SK-N-SH (cell line): ENCODE results near the gene SCTR. TPM values are rescaled to one million over a fixed set of nuclear protein-coding genes. Genes with fewer than 3 reads are reported as not detected.

Experiments
- CTCF ChIA-PET: fragments of 300-600, 350-600 bp; formaldehyde crosslinking; extraction: SDS; loops from one replicate; lab custom pipeline; 2021; lab: Yijun Ruan, JAX
- POLR2A ChIA-PET: fragments of 350-600 bp; sonication (Branson Sonifier 250); formaldehyde crosslinking; extraction: SDS; loops from one replicate; lab custom pipeline; 2020; ENCODE audit warnings: antibody characterized with exemption, inconsistent platforms; lab: Yijun Ruan, JAX
- DNase-seq: peaks from one replicate; pipeline ENCODE4 v3.0.0; 2012
- H2AFZ ChIP-seq: fragments of 200-600 bp; sonication (generic); 2 replicates; pipeline ENCODE4 v1.8.1; 2016; ENCODE audit warnings: antibody characterized with exemption, mild to moderate bottlenecking, low read depth
- H3F3A ChIP-seq: fragments of 200-600 bp; sonication (generic); replicated peaks from 2 replicates; pipeline ENCODE3; 2016; ENCODE audit warnings: antibody characterized with exemption, mild to moderate bottlenecking; ENCODE audit not compliant: insufficient read depth
- H3K27ac ChIP-seq, 2 experiments: fragments of 200-500 bp in 1 of 2; fragments of 200-600 bp in 1 of 2; sonication (Bioruptor generic) in 1 of 2; sonication (generic), shearing (Covaris generic) in 1 of 2; 2 replicates each; pipeline versions ENCODE4 v1.5.1 to v1.6.1; 2014 to 2016; ENCODE audit warnings: low read depth in 2 of 2, inconsistent platforms in 1 of 2, low read length in 1 of 2, mild to moderate bottlenecking in 1 of 2, mixed read lengths in 1 of 2
- H3K27me3 ChIP-seq: fragments of 200-600 bp; sonication (generic), shearing (Covaris generic); 2 replicates; pipeline ENCODE4 v1.6.1; 2016; ENCODE audit warnings: mixed run types; ENCODE audit not compliant: insufficient read depth
- H3K36me3 ChIP-seq, 2 experiments: fragments of 200-500 bp in 1 of 2; fragments of 200-600 bp in 1 of 2; sonication (Bioruptor generic) in 1 of 2; sonication (generic) in 1 of 2; replicated peaks in 1 of 2; 2 replicates each; pipeline versions ENCODE3 to v1.5.1; 2014 to 2016; ENCODE audit warnings: low read length in 1 of 2, mild to moderate bottlenecking in 1 of 2; ENCODE audit not compliant: insufficient read depth in 2 of 2, control insufficient read depth in 1 of 2
- H3K4me1 ChIP-seq, 2 experiments: fragments of 200-500 bp in 1 of 2; fragments of 200-600 bp in 1 of 2; sonication (Bioruptor generic) in 1 of 2; sonication (generic), shearing (Covaris generic) in 1 of 2; 2 replicates each; pipeline versions ENCODE4 v1.5.1 to v1.6.1; 2014 to 2016; ENCODE audit warnings: low read depth in 1 of 2, low read length in 1 of 2, mixed run types in 1 of 2; ENCODE audit not compliant: insufficient read depth in 2 of 2, control insufficient read depth in 1 of 2
- H3K4me2 ChIP-seq: fragments of 200-600 bp; sonication (generic), shearing (Covaris generic); 2 replicates; pipeline ENCODE4 v1.6.1; 2017; ENCODE audit warnings: mixed run types
- H3K4me3 ChIP-seq, 2 experiments: fragments of 200-500 bp in 1 of 2; fragments of 200-600 bp in 1 of 2; sonication (Bioruptor generic) in 1 of 2; sonication (generic), shearing (Covaris generic) in 1 of 2; 2 replicates each; pipeline versions ENCODE4 v1.5.1 to v1.8.1; 2014 to 2016; ENCODE audit warnings: low read depth in 2 of 2, inconsistent platforms in 1 of 2, low read length in 1 of 2, mild to moderate bottlenecking in 1 of 2, mixed read lengths in 1 of 2, moderate library complexity in 1 of 2
- H3K79me2 ChIP-seq: fragments of 200-600 bp; sonication (generic); 2 replicates; pipeline ENCODE4 v1.8.1; 2017; ENCODE audit warnings: mild to moderate bottlenecking; ENCODE audit not compliant: insufficient read depth
- H3K9ac ChIP-seq: fragments of 200-600 bp; sonication (generic); 2 replicates; pipeline ENCODE4 v1.6.1; 2017; ENCODE audit warnings: mixed run types
- H3K9me2 ChIP-seq: fragments of 200-600 bp; sonication (generic); 2 replicates; pipeline ENCODE4 v1.6.1; 2017; ENCODE audit warnings: mixed run types
- H3K9me3 ChIP-seq: fragments of 200-600 bp; sonication (generic); 2 replicates; pipeline ENCODE4 v1.6.1; 2017; ENCODE audit warnings: mixed run types, mild to moderate bottlenecking, moderate library complexity
- H4K20me1 ChIP-seq: fragments of 200-600 bp; sonication (generic); 2 replicates; pipeline ENCODE4 v1.6.1; 2017; ENCODE audit warnings: mild to moderate bottlenecking, mixed run types; ENCODE audit not compliant: insufficient read depth
- CHD2 ChIP-seq: fragments of 150-350 bp; IDR thresholded peaks from 2 replicates; pipeline ENCODE4 v1.6.1; 2018; ENCODE audit warnings: low read length; ENCODE audit not compliant: partially characterized antibody
- ELF1 ChIP-seq: IDR thresholded peaks from 2 replicates; pipeline ENCODE4 v1.4.0; 2012
- EP300 ChIP-seq, 2 experiments: IDR thresholded peaks; 2 replicates each; pipeline versions ENCODE4 v1.4.0 to v1.6.1; 2012; ENCODE audit warnings: borderline replicate concordance in 1 of 2, low read depth in 1 of 2, low read length in 1 of 2
- EZH2phosphoT487 ChIP-seq: fragments of 200-600 bp; sonication (generic); IDR thresholded peaks from 2 replicates; pipeline ENCODE4 v1.6.1; 2017; ENCODE audit warnings: low read depth, mixed run types, mild to moderate bottlenecking, antibody characterized with exemption, moderate library complexity, borderline replicate concordance
- FOXJ3 ChIP-seq: sonication (generic); formaldehyde crosslinking; IDR thresholded peaks from 2 replicates; pipeline ENCODE4 v1.5.1; 2020; ENCODE audit warnings: mild to moderate bottlenecking, missing genetic modification reagents
- GABPA ChIP-seq: IDR thresholded peaks from 2 replicates; pipeline ENCODE4 v1.4.0; 2012; ENCODE audit warnings: low read depth, mild to moderate bottlenecking
- JUND ChIP-seq: IDR thresholded peaks from 2 replicates; pipeline ENCODE4 v1.4.0; 2012
- MEF2A ChIP-seq: IDR thresholded peaks from 2 replicates; pipeline ENCODE4 v1.4.0; 2012; ENCODE audit warnings: low read depth, borderline replicate concordance
- MXI1 ChIP-seq: IDR thresholded peaks from 2 replicates; pipeline ENCODE4 v1.6.1; 2012; ENCODE audit warnings: mild to moderate bottlenecking, low read depth, low read length, improper control_type of control experiment
- NFIC ChIP-seq: IDR thresholded peaks from 2 replicates; pipeline ENCODE4 v1.4.0; 2012; ENCODE audit warnings: borderline replicate concordance
- RAD21 ChIP-seq: IDR thresholded peaks from 2 replicates; pipeline ENCODE4 v1.6.1; 2012; ENCODE audit warnings: mild to moderate bottlenecking, low read length
- RFX5 ChIP-seq: IDR thresholded peaks from 2 replicates; pipeline ENCODE4 v1.6.1; 2012; ENCODE audit warnings: mild to moderate bottlenecking, improper control_type of control experiment, low read length
- RXRA ChIP-seq: IDR thresholded peaks from 2 replicates; pipeline ENCODE4 v1.4.0; 2012; ENCODE audit warnings: low read depth, mild to moderate bottlenecking, borderline replicate concordance
- SIN3A ChIP-seq: IDR thresholded peaks from 2 replicates; pipeline ENCODE4 v1.6.1; 2012; ENCODE audit warnings: low read depth, mild to moderate bottlenecking, low read length, moderate library complexity, borderline replicate concordance
- TAF1 ChIP-seq: IDR thresholded peaks from 2 replicates; pipeline ENCODE4 v1.6.1; 2012; ENCODE audit warnings: low read depth, mild to moderate bottlenecking, low read length, moderate library complexity, borderline replicate concordance
- TCF12 ChIP-seq: IDR thresholded peaks from 2 replicates; pipeline ENCODE4 v1.4.0; 2012
- WGBS: methylation state at CpG from one replicate; pipeline ENCODE4 v1.1.6; 2017; ENCODE audit warnings: low lambda C conversion rate; 5-methylcytosine and 5-hydroxymethylcytosine counted together
- polyA plus RNA-seq, 3 experiments: library from polyadenylated mRNA; depleted of rRNA; stranded (reverse); fragments of >200 nt; gene quantifications; 2 replicates each; pipeline ENCODE4 v1.2.3, GENCODE V29; 2012
- TF ChIP-seq, protein P1 (sequence below): IDR thresholded peaks from 2 replicates; pipeline ENCODE4 v1.4.0; 2012; ENCODE audit warnings: low read depth
- TF ChIP-seq, protein P2 (sequence below): fragments of 150-350 bp; IDR thresholded peaks from 2 replicates; pipeline ENCODE4 v1.6.1; 2017; ENCODE audit warnings: antibody characterized with exemption, low read length, low read depth, borderline replicate concordance
- TF ChIP-seq, protein P3 (sequence below): IDR thresholded peaks from 2 replicates; pipeline ENCODE4; 2012
- TF ChIP-seq, protein P4 (sequence below): IDR thresholded peaks from 2 replicates; pipeline ENCODE4 v1.4.0; 2012; ENCODE audit warnings: low read depth, borderline replicate concordance
- TF ChIP-seq, protein P5 (sequence below): fragments of 150-350 bp; IDR thresholded peaks from 2 replicates; pipeline ENCODE4 v1.6.1; 2016; ENCODE audit warnings: mild to moderate bottlenecking, low read depth, low read length

The SCTR gene
- polyA plus RNA-seq, 1 of the 3 experiments (the other 2 are of a cell fraction): not detected

DNA sequence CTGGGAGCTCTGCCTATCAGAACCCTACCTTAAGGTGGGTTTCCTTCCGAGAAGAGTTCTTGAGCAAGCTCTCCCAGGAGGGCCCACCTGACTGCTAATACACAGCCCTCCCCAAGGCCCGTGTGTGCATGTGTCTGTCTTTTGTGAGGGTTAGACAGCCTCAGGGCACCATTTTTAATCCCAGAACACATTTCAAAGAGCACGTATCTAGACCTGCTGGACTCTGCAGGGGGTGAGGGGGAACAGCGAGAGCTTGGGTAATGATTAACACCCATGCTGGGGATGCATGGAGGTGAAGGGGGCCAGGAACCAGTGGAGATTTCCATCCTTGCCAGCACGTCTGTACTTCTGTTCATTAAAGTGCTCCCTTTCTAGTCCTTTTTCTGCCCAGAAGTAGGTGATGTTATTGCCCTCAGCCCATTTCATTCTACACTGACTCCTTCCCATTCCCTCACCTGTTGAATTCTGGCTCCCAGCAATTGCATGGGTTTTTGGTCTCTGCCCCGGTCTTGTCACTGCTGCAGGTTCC, 86.1 kb downstream of the SCTR start:
- peaks cover 0 to 6% of the 10 kb centered on the region in 2 experiments; a peak in 1 of 4 replicates for H3K4me1 ChIP-seq
- DNase-seq: no peak
- no peaks in the 10 kb centered on the region for H3K9me3 ChIP-seq
- no peak overlapping the region for H3K9ac ChIP-seq
- H3K79me2 ChIP-seq: no peaks in the 10 kb centered on the region
- no peaks in the 10 kb centered on the region for H4K20me1 ChIP-seq
- H3K4me2 ChIP-seq: no peak overlapping the region
- POLR2A ChIA-PET: no interaction called here
- no peaks in the 10 kb centered on the region for H3F3A ChIP-seq
- WGBS: 36% methylated on average over 6 of the region's 6 CpGs
- no peak overlapping the region for H3K4me3 ChIP-seq
- H3K36me3 ChIP-seq: no peaks in the 10 kb centered on the region
- no peaks in the 10 kb centered on the region for H3K9me2 ChIP-seq
- no peak overlapping the region for H3K27ac ChIP-seq
- TF ChIP-seq FOXJ3 (no peak), SIN3A (no peak), CHD2 (no peak), ELF1 (no peak), MEF2A (no peak), TAF1 (no peak), JUND (no peak), RFX5 (no peak), RXRA (no peak), NFIC (no peak)
- TF ChIP-seq, protein P1, sequence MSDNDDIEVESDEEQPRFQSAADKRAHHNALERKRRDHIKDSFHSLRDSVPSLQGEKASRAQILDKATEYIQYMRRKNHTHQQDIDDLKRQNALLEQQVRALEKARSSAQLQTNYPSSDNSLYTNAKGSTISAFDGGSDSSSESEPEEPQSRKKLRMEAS: no peak
- TF ChIP-seq, protein P2, sequence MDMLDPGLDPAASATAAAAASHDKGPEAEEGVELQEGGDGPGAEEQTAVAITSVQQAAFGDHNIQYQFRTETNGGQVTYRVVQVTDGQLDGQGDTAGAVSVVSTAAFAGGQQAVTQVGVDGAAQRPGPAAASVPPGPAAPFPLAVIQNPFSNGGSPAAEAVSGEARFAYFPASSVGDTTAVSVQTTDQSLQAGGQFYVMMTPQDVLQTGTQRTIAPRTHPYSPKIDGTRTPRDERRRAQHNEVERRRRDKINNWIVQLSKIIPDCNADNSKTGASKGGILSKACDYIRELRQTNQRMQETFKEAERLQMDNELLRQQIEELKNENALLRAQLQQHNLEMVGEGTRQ: no peak
- TF ChIP-seq, protein P3, sequence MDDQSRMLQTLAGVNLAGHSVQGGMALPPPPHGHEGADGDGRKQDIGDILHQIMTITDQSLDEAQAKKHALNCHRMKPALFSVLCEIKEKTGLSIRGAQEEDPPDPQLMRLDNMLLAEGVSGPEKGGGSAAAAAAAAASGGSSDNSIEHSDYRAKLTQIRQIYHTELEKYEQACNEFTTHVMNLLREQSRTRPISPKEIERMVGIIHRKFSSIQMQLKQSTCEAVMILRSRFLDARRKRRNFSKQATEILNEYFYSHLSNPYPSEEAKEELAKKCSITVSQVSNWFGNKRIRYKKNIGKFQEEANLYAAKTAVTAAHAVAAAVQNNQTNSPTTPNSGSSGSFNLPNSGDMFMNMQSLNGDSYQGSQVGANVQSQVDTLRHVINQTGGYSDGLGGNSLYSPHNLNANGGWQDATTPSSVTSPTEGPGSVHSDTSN: no peak
- peaks cover 22% of the 10 kb centered on the region; the same call in 1 of the 2 replicates for H3K27me3 ChIP-seq
- CTCF ChIA-PET: interaction anchor here (1.5 to 3.5 kb wide), 2 partner anchors 30 to 38 kb away, joined by 3 to 18 read pairs; no protein-coding TSS in a partner anchor
- no peak overlapping the region for H2AFZ ChIP-seq

DNA sequence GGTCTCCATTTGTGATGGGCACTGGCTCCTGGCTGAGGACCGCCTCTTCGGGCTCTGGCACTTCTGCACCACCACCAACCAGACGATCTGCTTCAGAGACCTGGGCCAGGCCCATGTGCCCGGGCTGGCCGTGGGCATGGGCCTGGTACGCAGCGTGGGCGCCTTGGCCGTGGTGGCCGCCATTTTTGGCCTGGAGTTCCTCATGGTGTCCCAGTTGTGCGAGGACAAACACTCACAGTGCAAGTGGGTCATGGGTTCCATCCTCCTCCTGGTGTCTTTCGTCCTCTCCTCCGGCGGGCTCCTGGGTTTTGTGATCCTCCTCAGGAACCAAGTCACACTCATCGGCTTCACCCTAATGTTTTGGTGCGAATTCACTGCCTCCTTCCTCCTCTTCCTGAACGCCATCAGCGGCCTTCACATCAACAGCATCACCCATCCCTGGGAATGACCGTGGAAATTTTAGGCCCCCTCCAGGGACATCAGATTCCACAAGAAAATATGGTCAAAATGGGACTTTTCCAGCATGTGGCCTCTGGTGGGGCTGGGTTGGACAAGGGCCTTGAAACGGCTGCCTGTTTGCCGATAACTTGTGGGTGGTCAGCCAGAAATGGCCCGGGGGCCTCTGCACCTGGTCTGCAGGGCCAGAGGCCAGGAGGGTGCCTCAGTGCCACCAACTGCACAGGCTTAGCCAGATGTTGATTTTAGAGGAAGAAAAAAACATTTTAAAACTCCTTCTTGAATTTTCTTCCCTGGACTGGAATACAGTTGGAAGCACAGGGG, 87.1 kb downstream of the SCTR start:
- H3K9me2 ChIP-seq: no peaks in the 10 kb centered on the region
- POLR2A ChIA-PET: no interaction called here
- TF ChIP-seq ELF1 (no peak), EP300 (IDR thresholded peaks at IDR 0.05; ENCODE audit: borderline replicate concordance in 1 of 2, low read depth in 1 of 2, low read length in 1 of 2) (no peak), RXRA (no peak), MXI1 (no peak), TCF12 (no peak), EZH2phosphoT487 (no peak), GABPA (no peak), RAD21 (no peak)
- TF ChIP-seq, protein P1: no peak
- TF ChIP-seq, protein P4, sequence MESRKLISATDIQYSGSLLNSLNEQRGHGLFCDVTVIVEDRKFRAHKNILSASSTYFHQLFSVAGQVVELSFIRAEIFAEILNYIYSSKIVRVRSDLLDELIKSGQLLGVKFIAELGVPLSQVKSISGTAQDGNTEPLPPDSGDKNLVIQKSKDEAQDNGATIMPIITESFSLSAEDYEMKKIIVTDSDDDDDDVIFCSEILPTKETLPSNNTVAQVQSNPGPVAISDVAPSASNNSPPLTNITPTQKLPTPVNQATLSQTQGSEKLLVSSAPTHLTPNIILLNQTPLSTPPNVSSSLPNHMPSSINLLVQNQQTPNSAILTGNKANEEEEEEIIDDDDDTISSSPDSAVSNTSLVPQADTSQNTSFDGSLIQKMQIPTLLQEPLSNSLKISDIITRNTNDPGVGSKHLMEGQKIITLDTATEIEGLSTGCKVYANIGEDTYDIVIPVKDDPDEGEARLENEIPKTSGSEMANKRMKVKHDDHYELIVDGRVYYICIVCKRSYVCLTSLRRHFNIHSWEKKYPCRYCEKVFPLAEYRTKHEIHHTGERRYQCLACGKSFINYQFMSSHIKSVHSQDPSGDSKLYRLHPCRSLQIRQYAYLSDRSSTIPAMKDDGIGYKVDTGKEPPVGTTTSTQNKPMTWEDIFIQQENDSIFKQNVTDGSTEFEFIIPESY: no peak
- TF ChIP-seq, protein P5, sequence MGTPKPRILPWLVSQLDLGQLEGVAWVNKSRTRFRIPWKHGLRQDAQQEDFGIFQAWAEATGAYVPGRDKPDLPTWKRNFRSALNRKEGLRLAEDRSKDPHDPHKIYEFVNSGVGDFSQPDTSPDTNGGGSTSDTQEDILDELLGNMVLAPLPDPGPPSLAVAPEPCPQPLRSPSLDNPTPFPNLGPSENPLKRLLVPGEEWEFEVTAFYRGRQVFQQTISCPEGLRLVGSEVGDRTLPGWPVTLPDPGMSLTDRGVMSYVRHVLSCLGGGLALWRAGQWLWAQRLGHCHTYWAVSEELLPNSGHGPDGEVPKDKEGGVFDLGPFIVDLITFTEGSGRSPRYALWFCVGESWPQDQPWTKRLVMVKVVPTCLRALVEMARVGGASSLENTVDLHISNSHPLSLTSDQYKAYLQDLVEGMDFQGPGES: no peak

More for the DNA sequence above, 87.1 kb downstream of the SCTR start:
- no peaks in the 10 kb centered on the region for H3K9me3 ChIP-seq
- no peaks in the 10 kb centered on the region for H3F3A ChIP-seq
- peaks cover 0 to 6% of the 10 kb centered on the region in 2 experiments; a peak in 1 of 4 replicates for H3K4me1 ChIP-seq
- H3K4me2 ChIP-seq: no peak overlapping the region
- no peaks in the 10 kb centered on the region for H3K36me3 ChIP-seq
- WGBS: 76% methylated on average over 11 of the region's 22 CpGs
- H2AFZ ChIP-seq: no peak overlapping the region
- no peak overlapping the region for H3K27ac ChIP-seq
- H3K79me2 ChIP-seq: no peaks in the 10 kb centered on the region
- H3K27me3 ChIP-seq: peaks cover 22% of the 10 kb centered on the region; the same call in 1 of the 2 replicates
- CTCF ChIA-PET: interaction anchor here (3.5 kb wide), 1 partner anchor 39 kb away, joined by 18 read pairs; no protein-coding TSS in a partner anchor
- no peak overlapping the region for H3K4me3 ChIP-seq
- DNase-seq: no peak
- H3K9ac ChIP-seq: no peak overlapping the region
- H4K20me1 ChIP-seq: no peaks in the 10 kb centered on the region
